VCaP (cell line): ENCODE results near the gene CIRBP.

Source experiments
- H3K27ac ChIP-seq: fragments of 450-650 bp; 2 replicates; pipeline ENCODE4 v1.5.1; 2017
- TF ChIP-seq, protein P1 (sequence below): fragments of 450-650 bp; conservative IDR thresholded peaks from 2 replicates; pipeline ENCODE4 v1.5.1; 2017; ENCODE audit warnings: mild to moderate bottlenecking, moderate library complexity

The CIRBP gene

DNA sequence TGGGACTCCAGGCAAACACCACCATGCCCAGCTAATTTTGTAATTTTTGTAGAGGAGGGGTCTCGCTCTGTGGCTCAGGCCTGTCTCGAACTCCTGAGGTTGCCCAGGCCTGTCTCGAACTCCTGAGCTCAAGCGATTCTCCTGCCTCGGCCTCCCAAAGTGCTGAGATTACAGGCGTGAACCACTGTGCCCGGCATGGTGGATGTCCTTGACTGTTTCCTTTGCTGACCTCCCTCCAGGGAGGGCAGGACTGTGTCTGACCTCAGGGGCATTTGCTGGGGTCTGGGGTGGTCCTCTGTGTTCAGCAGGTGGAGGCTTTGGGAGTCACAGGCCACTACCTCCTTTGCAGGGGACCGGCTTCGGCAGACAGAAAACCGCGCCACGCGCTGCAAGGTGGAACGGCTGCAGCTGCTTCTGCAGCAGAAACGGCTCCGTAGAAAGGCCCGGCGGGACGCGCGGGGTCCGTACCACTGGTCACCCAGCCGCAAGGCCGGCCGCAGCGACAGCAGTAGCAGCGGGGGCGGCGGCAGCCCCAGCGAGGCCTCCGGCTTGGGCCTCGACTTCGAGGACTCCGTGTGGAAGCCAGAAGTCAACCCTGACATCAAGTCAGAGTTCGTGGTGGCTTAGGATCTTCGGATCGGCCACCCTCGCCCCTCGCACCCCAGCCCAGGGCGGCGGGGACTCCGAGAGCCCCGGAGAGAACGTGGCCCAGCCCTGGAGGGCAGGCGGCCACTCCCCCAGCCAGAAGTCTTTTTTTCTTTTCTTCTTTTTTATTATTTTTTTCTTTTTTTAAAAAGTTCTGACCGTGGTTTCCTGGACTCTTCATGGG lies 12.3 kb upstream of the CIRBP start:
- no peak overlapping the region for H3K27ac ChIP-seq

DNA sequence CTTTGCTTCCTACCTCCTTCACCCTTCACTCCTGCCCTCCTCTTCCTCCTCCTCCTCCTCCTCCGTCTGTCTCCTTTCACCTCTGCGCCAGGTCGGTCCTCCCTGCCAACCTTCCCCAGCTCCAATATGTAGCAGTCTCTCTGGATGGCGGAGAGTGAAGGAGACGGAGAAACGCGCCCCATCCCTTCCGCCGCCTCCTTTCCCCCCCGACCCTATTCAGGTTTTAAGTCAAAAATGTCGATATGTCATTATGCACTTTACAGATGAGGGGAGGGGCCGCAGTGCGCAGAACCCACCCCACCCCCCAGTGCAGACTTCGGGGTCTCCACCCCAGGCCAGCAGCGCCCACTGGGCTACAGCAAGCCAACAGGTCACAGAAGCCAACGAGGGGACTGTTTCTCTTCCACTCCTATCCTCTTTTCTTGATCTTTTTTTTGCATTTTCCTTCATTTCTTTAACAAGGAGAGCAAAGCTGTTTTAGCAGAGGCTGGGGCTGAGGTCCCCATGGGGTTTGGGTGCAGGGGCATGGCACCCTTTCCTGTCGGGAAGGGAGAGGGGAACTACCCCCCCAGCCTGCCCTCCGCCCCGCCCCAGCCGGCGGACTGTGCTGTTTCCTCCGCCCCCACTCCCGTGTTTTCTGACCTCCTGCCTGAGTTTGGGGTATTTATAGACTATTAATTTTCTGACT lies 11.5 kb upstream of the CIRBP start:
- H3K27ac ChIP-seq, result no peak overlapping the region
- TF ChIP-seq, protein P1, sequence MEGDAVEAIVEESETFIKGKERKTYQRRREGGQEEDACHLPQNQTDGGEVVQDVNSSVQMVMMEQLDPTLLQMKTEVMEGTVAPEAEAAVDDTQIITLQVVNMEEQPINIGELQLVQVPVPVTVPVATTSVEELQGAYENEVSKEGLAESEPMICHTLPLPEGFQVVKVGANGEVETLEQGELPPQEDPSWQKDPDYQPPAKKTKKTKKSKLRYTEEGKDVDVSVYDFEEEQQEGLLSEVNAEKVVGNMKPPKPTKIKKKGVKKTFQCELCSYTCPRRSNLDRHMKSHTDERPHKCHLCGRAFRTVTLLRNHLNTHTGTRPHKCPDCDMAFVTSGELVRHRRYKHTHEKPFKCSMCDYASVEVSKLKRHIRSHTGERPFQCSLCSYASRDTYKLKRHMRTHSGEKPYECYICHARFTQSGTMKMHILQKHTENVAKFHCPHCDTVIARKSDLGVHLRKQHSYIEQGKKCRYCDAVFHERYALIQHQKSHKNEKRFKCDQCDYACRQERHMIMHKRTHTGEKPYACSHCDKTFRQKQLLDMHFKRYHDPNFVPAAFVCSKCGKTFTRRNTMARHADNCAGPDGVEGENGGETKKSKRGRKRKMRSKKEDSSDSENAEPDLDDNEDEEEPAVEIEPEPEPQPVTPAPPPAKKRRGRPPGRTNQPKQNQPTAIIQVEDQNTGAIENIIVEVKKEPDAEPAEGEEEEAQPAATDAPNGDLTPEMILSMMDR, result no peak

More for the DNA sequence above, 12.3 kb upstream of the CIRBP start:
- TF ChIP-seq, protein P1, result no peak

DNA sequence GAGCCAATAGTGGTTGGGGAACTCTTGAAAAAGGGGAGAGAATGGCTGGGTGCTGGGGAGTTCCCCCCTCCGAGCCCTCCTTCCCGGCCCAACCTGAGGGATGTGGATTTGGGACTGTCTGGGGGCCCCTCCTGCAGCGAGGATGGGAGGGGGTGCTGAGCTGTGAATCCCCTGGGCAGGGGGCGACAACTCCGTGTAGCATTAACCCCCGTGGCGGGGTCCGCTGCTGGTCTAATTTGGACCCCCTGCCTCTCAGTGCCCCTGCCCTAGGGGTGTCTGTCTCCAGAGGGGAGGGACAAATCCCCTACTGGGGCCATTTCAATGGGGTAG lies 11.0 kb upstream of the CIRBP start:
- no peak overlapping the region for H3K27ac ChIP-seq
- TF ChIP-seq, protein P1, result no peak

DNA sequence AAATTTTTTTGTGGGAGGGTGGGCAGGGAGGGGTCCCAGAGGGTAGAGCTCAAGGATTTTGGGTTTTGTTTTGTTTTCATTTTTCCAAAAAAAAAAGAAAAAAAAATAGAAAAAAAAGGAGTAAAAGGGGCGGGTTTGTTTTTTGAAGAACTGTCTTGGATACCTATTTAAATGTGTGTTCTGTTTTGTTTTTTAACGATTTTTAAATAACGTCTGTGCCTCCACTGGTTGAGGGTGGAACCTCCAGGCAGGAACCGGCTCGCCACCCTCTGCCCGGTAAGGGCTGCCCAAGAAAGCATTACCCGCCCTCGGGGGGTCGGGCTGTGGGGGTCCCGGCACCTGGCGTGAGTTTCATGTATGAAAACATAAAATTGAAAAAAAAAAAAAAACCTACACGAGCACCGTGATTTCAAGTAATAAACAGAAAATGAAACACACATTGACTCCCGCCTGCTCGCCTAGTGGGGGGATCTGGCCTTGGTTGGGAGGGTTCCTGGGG lies 10.4 kb upstream of the CIRBP start:
- TF ChIP-seq, protein P1, result no peak

DNA sequence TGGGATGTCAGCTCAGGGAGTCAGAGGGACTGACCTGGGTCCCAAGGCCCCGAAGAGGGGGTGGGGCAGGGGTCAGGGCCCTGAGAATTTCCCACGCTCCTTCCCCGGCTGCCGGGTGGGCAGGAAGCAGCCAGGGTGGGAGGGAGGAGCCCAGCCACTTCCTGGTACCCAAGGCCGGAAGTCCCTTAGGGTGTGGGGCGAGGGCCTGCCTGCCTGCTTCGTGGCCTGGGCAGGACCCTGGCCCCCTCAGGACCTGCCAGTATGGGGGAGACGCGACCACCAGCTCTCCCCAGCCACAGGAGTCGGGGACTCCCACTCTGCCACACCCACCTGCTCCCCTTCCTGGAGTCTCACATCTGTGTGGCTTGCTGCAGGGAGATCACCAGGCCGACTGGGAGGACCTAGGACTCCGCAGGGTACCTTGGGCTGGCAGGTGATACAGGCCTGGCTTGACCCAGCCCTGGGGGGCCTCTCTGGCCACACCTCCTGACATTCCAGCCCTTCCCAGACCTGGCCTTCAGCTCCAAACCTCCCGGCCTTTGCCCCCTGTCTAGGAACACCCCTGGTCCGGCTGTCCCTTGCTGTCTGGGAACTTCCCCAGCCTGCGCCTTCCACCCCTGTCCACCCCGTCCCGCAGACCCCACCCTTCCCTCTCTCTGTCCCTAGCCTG lies 9.8 kb upstream of the CIRBP start:
- TF ChIP-seq, protein P1, result no peak
- H3K27ac ChIP-seq, result no peak overlapping the region

More for the DNA sequence above, 10.4 kb upstream of the CIRBP start:
- H3K27ac ChIP-seq, result no peak overlapping the region

DNA sequence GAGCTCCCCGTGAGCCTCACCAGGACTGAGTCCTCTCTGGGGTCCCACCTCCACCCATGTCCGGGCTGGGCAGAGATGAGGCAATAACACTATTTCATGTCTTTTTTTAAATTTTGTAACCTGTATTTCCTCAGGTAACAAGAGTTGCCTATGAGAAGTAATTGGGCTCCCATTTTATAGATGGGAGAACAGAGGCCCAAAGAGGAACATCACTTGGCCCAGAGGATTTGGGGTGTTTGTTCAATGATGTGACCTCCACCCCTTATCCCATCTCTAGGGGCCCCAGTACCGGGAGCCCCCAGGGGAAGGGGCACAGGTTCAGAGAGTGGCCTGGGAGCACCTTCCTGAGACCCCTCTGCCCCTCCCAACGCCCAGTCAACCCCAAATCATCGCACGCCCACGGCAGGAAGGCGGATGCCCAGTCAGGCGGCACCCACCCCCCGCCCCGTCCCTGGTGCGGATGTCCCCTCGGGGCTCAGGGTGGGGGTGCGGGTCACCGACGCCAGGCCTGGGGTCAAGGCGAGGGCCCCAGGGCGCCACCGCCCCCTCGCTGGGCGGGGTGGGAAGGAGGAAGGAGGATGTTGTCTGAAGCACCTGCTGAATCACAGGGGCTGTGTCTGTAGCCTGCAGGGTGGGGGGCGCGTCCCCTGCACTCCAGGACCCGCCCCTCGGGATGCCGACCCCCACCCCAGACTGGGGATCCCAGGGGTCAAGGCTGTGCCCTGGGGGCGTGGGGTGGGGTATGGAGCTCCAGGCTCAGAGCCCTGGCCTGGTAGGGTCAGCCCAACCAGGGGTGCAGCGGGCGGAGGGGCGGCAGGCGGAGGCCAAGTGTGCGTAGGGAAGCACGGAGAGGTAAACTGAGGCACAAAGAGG lies 9.0 kb upstream of the CIRBP start:
- peak overlapping the region; percentile 84; the same call in 1 of the 2 replicates for H3K27ac ChIP-seq
- TF ChIP-seq, protein P1, result no peak
